Measurements from ENCODE around the gene CEP131.

GRCh38 chr17:81195941-81196495 lies 26.7 kb downstream of the CEP131 start:
- TF ChIP-seq EZH2phosphoT487 (conservative IDR thresholded peaks at IDR 0.05; ENCODE audit: low read length) (no peak), CTCF (IDR thresholded peaks at IDR 0.05; ENCODE audit: insufficient read depth, low read length, poor library complexity, severe bottlenecking) (no peak)

Measured in SU-DHL-6 (cell line).